ENCODE results near the gene FAM151A. TPM values are rescaled to one million over a fixed set of nuclear protein-coding genes. Genes with fewer than 3 reads are reported as not detected.

FAM151A gene
- total RNA-seq, 1 donor from 2014 or later, result not detected

DNA sequence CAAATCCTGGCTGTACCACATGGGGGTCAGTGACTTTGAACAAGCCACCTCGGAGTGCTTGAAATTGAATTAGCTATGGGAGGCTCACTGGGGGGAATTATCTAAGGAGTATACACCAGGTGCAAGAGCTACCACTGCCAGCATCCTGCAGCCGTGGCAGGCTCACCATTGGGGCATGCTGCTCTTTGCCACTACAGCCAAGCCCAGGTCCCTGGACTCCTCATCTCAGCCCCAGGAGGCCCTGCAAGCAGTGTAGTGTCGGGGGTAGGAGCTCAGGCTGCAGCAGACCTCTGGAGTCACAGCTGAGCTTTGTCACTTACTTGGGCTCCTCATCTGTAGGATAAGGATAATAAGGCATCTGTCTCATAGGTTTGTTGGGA lies 40.0 kb downstream of the FAM151A start:
- no peak for DNase-seq (ENCODE audit: low read depth)
- Histone ChIP-seq H3K27me3 (ENCODE audit: control insufficient read depth, insufficient read depth, low read length) (no peaks in the 10 kb centered on the region), H3K4me3 (ENCODE audit: low read depth, low read length) (no peak overlapping the region), H3K36me3 (ENCODE audit: control insufficient read depth, insufficient read depth, low read length) (no peaks in the 10 kb centered on the region)
- TF ChIP-seq, protein P1, sequence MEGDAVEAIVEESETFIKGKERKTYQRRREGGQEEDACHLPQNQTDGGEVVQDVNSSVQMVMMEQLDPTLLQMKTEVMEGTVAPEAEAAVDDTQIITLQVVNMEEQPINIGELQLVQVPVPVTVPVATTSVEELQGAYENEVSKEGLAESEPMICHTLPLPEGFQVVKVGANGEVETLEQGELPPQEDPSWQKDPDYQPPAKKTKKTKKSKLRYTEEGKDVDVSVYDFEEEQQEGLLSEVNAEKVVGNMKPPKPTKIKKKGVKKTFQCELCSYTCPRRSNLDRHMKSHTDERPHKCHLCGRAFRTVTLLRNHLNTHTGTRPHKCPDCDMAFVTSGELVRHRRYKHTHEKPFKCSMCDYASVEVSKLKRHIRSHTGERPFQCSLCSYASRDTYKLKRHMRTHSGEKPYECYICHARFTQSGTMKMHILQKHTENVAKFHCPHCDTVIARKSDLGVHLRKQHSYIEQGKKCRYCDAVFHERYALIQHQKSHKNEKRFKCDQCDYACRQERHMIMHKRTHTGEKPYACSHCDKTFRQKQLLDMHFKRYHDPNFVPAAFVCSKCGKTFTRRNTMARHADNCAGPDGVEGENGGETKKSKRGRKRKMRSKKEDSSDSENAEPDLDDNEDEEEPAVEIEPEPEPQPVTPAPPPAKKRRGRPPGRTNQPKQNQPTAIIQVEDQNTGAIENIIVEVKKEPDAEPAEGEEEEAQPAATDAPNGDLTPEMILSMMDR (IDR thresholded peaks at IDR 0.05; ENCODE audit: insufficient read depth, low read length, poor library complexity, severe bottlenecking), result no peak

DNA sequence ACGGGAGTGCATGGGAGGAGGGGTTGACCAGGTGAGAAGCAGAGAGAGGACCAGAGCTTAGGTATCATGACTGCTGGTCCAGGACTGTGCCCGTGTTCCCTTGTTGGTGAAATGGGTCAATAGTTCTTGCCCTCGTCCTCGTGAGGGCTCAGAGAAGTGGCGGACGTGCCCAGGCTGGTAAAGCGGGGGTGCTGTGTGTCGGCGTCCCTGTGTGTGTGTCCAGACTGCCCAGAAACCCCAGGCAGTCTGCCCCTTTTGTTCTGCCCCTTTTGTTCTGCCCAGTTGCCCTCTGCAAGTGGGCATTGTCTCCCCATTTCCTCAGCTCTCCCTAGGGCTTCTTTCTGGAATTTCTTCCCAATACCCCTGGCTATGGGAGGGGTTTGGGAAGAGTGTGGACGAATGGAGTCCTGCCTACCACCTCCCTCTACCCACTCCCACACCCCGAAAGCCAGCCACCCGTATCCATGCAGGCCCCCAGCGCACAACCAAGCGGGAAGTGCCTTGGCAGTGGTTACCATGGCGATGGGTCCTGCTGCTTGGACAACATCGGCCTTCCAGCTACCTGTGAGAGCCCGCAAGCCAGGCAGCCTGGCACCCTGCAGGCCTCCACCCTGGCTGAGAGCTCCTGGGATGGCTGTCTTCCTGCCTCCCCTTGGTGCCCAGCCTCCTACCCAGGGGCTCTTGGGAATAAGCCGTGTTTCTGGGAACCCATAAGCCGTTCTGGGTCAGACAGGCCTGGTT lies 40.6 kb downstream of the FAM151A start:
- H3K27me3 ChIP-seq (ENCODE audit: control insufficient read depth, insufficient read depth, low read length), result no peaks in the 10 kb centered on the region
- no peaks in the 10 kb centered on the region for H3K36me3 ChIP-seq (ENCODE audit: control insufficient read depth, insufficient read depth, low read length)
- DNase-seq (ENCODE audit: low read depth), result no peak
- H3K4me3 ChIP-seq (ENCODE audit: low read depth, low read length), result no peak overlapping the region
- TF ChIP-seq, protein P1 (IDR thresholded peaks at IDR 0.05; ENCODE audit: insufficient read depth, low read length, poor library complexity, severe bottlenecking), result no peak

DNA sequence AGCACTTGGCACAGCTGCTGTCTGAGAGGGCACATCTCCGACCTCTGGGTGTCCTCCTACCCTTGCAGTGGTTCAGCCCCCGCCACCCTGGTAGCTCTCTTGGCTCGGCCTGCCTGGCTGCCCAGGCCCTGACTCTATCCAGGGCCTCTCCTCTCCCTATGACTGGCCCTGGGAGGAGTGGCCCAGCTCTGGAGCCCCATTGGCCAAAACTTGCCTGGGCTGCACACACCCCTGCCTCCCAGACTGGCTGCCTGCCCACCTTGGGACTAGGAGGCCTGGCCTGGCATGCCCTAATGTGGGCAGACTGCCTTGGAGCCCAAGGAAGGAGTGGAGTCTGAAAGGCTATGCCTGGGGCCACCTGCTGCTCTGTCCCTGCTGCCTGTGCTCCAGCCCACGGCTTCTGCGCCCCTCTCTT lies 41.7 kb downstream of the FAM151A start:
- Histone ChIP-seq H3K4me3 (ENCODE audit: low read depth, low read length) (no peak overlapping the region), H3K27me3 (ENCODE audit: control insufficient read depth, insufficient read depth, low read length) (no peaks in the 10 kb centered on the region)
- TF ChIP-seq, protein P1 (IDR thresholded peaks at IDR 0.05; ENCODE audit: insufficient read depth, low read length, poor library complexity, severe bottlenecking), result no peak

DNA sequence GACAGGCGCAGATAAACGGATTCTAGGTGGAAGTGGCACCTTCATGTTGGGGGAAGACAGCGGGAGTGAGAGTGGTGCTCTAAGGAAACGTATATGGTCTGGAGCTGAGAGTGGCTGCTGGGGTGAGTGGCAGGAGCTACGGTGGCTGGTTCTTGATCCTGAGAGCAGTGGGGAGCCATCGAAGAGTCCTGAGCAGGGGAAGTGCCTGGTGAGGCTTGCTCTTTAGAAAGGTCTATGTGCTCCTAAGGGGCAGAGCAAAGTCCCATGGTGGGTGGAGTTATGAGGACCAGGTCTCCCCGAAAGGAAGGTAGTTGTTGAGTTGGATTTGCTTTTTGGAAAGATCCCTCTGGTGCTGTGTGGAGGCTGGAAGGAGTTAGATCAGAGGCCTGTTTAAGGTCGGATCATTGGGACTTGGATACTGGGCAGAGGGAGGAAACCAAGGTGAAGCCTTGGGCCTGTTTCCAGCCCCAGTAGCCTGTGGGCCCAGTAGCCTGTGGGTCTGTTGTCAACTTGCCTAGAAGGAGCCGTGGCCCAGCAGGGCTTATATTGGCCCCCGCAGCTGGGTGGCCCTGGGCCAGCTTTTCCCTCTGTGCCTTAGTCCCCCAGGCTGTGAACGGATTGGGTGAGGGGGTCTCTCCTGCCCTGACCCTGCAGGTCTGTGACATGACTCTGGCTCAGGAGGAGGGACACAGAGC lies 42.3 kb downstream of the FAM151A start:
- H3K4me3 ChIP-seq (ENCODE audit: low read depth, low read length), result no peak overlapping the region
- TF ChIP-seq, protein P1 (IDR thresholded peaks at IDR 0.05; ENCODE audit: insufficient read depth, low read length, poor library complexity, severe bottlenecking), result no peak
- H3K36me3 ChIP-seq (ENCODE audit: control insufficient read depth, insufficient read depth, low read length), result no peaks in the 10 kb centered on the region
- no peak for DNase-seq (ENCODE audit: low read depth)
- H3K27me3 ChIP-seq (ENCODE audit: control insufficient read depth, insufficient read depth, low read length), result no peaks in the 10 kb centered on the region

More for the DNA sequence above, 41.7 kb downstream of the FAM151A start:
- no peaks in the 10 kb centered on the region for H3K36me3 ChIP-seq (ENCODE audit: control insufficient read depth, insufficient read depth, low read length)
- DNase-seq (ENCODE audit: low read depth), result peak; percentile 50

DNA sequence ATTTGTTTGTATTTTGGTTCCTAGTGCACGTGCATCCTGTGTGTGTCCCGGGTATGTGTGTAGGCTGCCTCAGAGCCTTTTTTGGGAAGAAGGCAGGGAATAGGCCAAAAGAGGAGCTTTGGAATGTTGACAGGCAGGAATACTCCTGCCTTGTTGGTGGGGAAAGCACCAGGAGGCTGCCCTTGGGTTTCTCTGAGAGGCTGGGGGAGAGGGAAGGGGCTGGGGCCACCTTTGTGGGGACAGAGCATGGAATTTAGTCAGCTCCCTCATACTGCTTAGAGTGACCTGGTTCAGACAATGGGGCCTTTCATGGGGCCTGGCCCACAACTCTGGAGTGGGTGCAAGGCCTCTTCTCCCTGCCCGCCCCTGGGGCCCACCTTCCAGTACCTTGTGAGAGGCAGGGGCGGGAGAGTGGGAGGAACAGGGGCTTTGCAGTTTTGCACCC lies 44.0 kb downstream of the FAM151A start:
- TF ChIP-seq, protein P1 (IDR thresholded peaks at IDR 0.05; ENCODE audit: insufficient read depth, low read length, poor library complexity, severe bottlenecking), result no peak
- Histone ChIP-seq H3K27me3 (ENCODE audit: control insufficient read depth, insufficient read depth, low read length) (peaks cover 6% of the 10 kb centered on the region), H3K4me3 (ENCODE audit: low read depth, low read length) (no peak overlapping the region), H3K36me3 (ENCODE audit: control insufficient read depth, insufficient read depth, low read length) (no peaks in the 10 kb centered on the region)
- DNase-seq (ENCODE audit: low read depth), result no peak

Measured in kidney epithelial cell (primary cell).